Activated naive CD4-positive, alpha-beta T cell treated with anti-CD3 and anti-CD28 coated beads, Interleukin-2, amount 50 U/mL, for 72 hours (primary cell): ENCODE measurements around the gene FBXO34. TPM values are rescaled to one million over a fixed set of nuclear protein-coding genes. Genes with fewer than 3 reads are reported as not detected.

Experiments used
- ATAC-seq, 2 donors: fragments of 150-1000 bp; cut with Tn5 transposase; 2 replicates each; pipeline ENCODE4 v1.10.0; 2021; ENCODE audit warnings: mild to moderate bottlenecking in 2 of 2, moderate library complexity in 2 of 2
- DNase-seq, 2 donors: peaks; one replicate each; pipeline ENCODE4 v3.0.0; 2021 to 2022; ENCODE audit warnings: low spot score in 2 of 2
- H3K27ac Mint-ChIP-seq, 2 donors: one replicate each; pipeline ENCODE4 v1.8.0; 2022; ENCODE audit warnings: mild to moderate bottlenecking in 2 of 2, mixed read lengths in 2 of 2
- H3K36me3 Mint-ChIP-seq, 2 donors: one replicate each; pipeline ENCODE4 v1.8.0; 2022; ENCODE audit warnings: mixed read lengths in 2 of 2
- H3K9me3 Mint-ChIP-seq, 2 donors: one replicate each; pipeline ENCODE4 v1.8.0; 2022; ENCODE audit warnings: mixed read lengths in 2 of 2
- total RNA-seq, 2 donors: library from RNA; stranded (reverse); gene quantifications; one replicate each; pipeline ENCODE4 v1.2.3, GENCODE V29; 2022

FBXO34 gene
- 10 to 100 TPM; 26.7 to 27.5 TPM for total RNA-seq

- peak; percentile 93 to 94 for ATAC-seq
- H3K36me3 Mint-ChIP-seq, result no peaks in the 10 kb centered on the region
- H3K27ac Mint-ChIP-seq, result peak within 1 kb of the TSS; percentile 85 to 88
- H3K9me3 Mint-ChIP-seq, result no peaks in the 10 kb centered on the region
- DNase-seq, result peak; percentile 99 to 100
These were observed at the start of gene FBXO34 for GRCh38 chr14:55270832-55271571. TSS of gene FBXO34 (plus strand) at chr14:55271421. CDS start at chr14:55350391, 78,970 bp downstream.

- ATAC-seq (no peak), DNase-seq (no peak)
- Mint-ChIP-seq H3K36me3 (peaks cover 14 to 16% of the 10 kb centered on the region in 2 donors), H3K27ac (no peak overlapping the region), H3K9me3 (peaks cover 5 to 15% of the 10 kb centered on the region in 2 donors)
These were observed 49.3 kb upstream of the FBXO34 start for GRCh38 chr14:55221968-55222367.

GRCh38 chr14:55223364-55223763, 47.9 kb upstream of the FBXO34 start:
- DNase-seq (no peak), ATAC-seq (no peak)
- H3K9me3 Mint-ChIP-seq, result peaks cover 5 to 15% of the 10 kb centered on the region in 2 donors
- peaks cover 19 to 22% of the 10 kb centered on the region in 2 donors for H3K36me3 Mint-ChIP-seq
- no peak overlapping the region for H3K27ac Mint-ChIP-seq

- H3K36me3 Mint-ChIP-seq, result peaks cover 19 to 22% of the 10 kb centered on the region in 2 donors
- peaks cover 5 to 15% of the 10 kb centered on the region in 2 donors for H3K9me3 Mint-ChIP-seq
- no peak overlapping the region for H3K27ac Mint-ChIP-seq
- ATAC-seq (no peak), DNase-seq (no peak)
These were observed 43.0 kb upstream of the FBXO34 start for GRCh38 chr14:55228261-55228660.

- Mint-ChIP-seq H3K27ac (no peak overlapping the region), H3K36me3 (no peaks in the 10 kb centered on the region), H3K9me3 (no peaks in the 10 kb centered on the region)
- ATAC-seq, result no peak
- no peak for DNase-seq
These were observed 37.6 kb upstream of the FBXO34 start for GRCh38 chr14:55233591-55233990.

GRCh38 chr14:55238019-55238680, 33.1 kb upstream of the FBXO34 start:
- no peak overlapping the region for H3K27ac Mint-ChIP-seq
- H3K36me3 Mint-ChIP-seq, result no peaks in the 10 kb centered on the region
- no peaks in the 10 kb centered on the region for H3K9me3 Mint-ChIP-seq
- no peak for ATAC-seq
- DNase-seq, result no peak

- Mint-ChIP-seq H3K9me3 (no peaks in the 10 kb centered on the region), H3K27ac (no peak overlapping the region), H3K36me3 (no peaks in the 10 kb centered on the region)
- ATAC-seq (no peak), DNase-seq (no peak)
These were observed 31.9 kb upstream of the FBXO34 start for GRCh38 chr14:55239320-55239719.

- Mint-ChIP-seq H3K27ac (no peak overlapping the region), H3K9me3 (no peaks in the 10 kb centered on the region), H3K36me3 (no peaks in the 10 kb centered on the region)
- ATAC-seq, result no peak
- no peak for DNase-seq
These were observed 30.6 kb upstream of the FBXO34 start for GRCh38 chr14:55240526-55241178.

- ATAC-seq (no peak), DNase-seq (no peak)
- no peak overlapping the region for H3K27ac Mint-ChIP-seq
- H3K9me3 Mint-ChIP-seq, result no peaks in the 10 kb centered on the region
- no peaks in the 10 kb centered on the region for H3K36me3 Mint-ChIP-seq
These were observed 29.5 kb upstream of the FBXO34 start for GRCh38 chr14:55241673-55242072.

- no peaks in the 10 kb centered on the region for H3K9me3 Mint-ChIP-seq
- no peaks in the 10 kb centered on the region for H3K36me3 Mint-ChIP-seq
- ATAC-seq, result no peak
- no peak overlapping the region for H3K27ac Mint-ChIP-seq
- DNase-seq, result no peak
These were observed 27.8 kb upstream of the FBXO34 start for GRCh38 chr14:55243386-55243785.

GRCh38 chr14:55243813-55244212, 27.4 kb upstream of the FBXO34 start:
- H3K36me3 Mint-ChIP-seq, result no peaks in the 10 kb centered on the region
- ATAC-seq (no peak), DNase-seq (no peak)
- no peaks in the 10 kb centered on the region for H3K9me3 Mint-ChIP-seq
- H3K27ac Mint-ChIP-seq, result peak overlapping the region in 1 of 2 donors; percentile 5

GRCh38 chr14:55245657-55246268, 25.5 kb upstream of the FBXO34 start:
- DNase-seq (peak in 1 of 2 donors; percentile 26), ATAC-seq (peak in 1 of 2 donors; percentile 58)
- Mint-ChIP-seq H3K27ac (no peak overlapping the region), H3K9me3 (no peaks in the 10 kb centered on the region), H3K36me3 (no peaks in the 10 kb centered on the region)

- no peaks in the 10 kb centered on the region for H3K9me3 Mint-ChIP-seq
- no peaks in the 10 kb centered on the region for H3K36me3 Mint-ChIP-seq
- no peak for DNase-seq
- no peak overlapping the region for H3K27ac Mint-ChIP-seq
- ATAC-seq, result no peak
These were observed 22.8 kb upstream of the FBXO34 start for GRCh38 chr14:55248411-55248810.

- DNase-seq (no peak), ATAC-seq (no peak)
- H3K27ac Mint-ChIP-seq, result no peak overlapping the region
- H3K36me3 Mint-ChIP-seq, result no peaks in the 10 kb centered on the region
- H3K9me3 Mint-ChIP-seq, result no peaks in the 10 kb centered on the region
These were observed 21.8 kb upstream of the FBXO34 start for GRCh38 chr14:55249423-55249822.

- Mint-ChIP-seq H3K36me3 (no peaks in the 10 kb centered on the region), H3K27ac (no peak overlapping the region), H3K9me3 (no peaks in the 10 kb centered on the region)
- no peak for ATAC-seq
- no peak for DNase-seq
These were observed 17.9 kb upstream of the FBXO34 start for GRCh38 chr14:55253276-55253675.

GRCh38 chr14:55254581-55254980, 16.6 kb upstream of the FBXO34 start:
- no peak overlapping the region for H3K27ac Mint-ChIP-seq
- H3K9me3 Mint-ChIP-seq, result no peaks in the 10 kb centered on the region
- no peak for DNase-seq
- H3K36me3 Mint-ChIP-seq, result no peaks in the 10 kb centered on the region
- ATAC-seq, result no peak

GRCh38 chr14:55255979-55256378, 15.2 kb upstream of the FBXO34 start:
- ATAC-seq (no peak), DNase-seq (no peak)
- Mint-ChIP-seq H3K9me3 (no peaks in the 10 kb centered on the region), H3K27ac (no peak overlapping the region), H3K36me3 (no peaks in the 10 kb centered on the region)
